Fibroblast of villous mesenchyme (primary cell): ENCODE data around the gene TREX2. TPM values are rescaled to one million over a fixed set of nuclear protein-coding genes. Genes with fewer than 3 reads are reported as not detected.

ENCODE experiments used
- DNase-seq: peaks from one replicate; pipeline ENCODE4 v3.0.0-alpha.2; 2010; ENCODE audit warnings: low read depth
- H3K4me3 ChIP-seq: 2 replicates; pipeline ENCODE4 v1.5.1; 2011; ENCODE audit warnings: low read depth, mild to moderate bottlenecking, low read length
- CTCF ChIP-seq: IDR thresholded peaks from 2 replicates; pipeline ENCODE4 v1.5.1; 2012; ENCODE audit warnings: low read depth, mild to moderate bottlenecking, low read length; ENCODE audit not compliant: insufficient read depth
- total RNA-seq: library from RNA; depleted of rRNA; stranded (reverse); fragments of >200 nt; gene quantifications from 2 replicates; pipeline ENCODE4 v1.2.3, GENCODE V29; 2012

Gene TREX2
- total RNA-seq, 1 donor, result 3.0 TPM

DNA sequence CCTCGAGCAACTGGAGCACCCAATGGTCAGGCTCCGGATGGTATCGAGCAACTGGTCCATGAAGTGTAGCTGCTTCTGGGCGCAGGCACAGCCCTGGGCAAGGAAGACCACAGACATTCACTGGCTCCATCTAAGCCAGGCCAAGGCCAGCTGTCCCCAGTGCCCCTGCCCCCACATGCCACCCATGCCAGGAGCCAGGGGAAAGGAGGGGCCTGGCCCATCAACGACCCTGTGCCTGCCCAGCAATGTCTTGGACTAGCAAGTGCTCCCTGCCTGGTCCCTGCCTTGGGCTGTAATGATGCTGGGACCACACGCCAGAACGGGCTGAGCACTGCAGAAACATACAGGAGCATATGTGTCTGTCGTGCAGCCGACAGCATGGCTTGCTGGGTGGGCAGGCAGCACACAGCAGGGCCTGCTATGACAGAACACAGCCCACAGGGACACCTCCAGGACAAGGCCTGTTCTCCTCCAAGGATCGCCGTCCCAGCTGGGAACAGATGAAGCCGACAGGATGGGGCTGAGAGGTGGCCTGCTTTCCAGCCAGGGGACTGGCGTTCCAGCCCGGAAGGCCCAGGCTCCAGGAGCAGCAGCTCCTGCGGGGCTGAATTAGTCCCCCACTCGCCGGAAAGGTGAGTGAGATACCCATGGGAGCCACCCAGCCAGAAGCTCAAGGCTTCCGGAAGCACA lies 11.4 kb upstream of the TREX2 start:
- no peak overlapping the region for H3K4me3 ChIP-seq
- no peak for DNase-seq
- TF ChIP-seq CTCF, result no peak

GRCh38 chrX:153456704-153457103 lies 10.8 kb upstream of the TREX2 start:
- DNase-seq, result no peak
- no peak overlapping the region for H3K4me3 ChIP-seq
- no peak for TF ChIP-seq CTCF

- no peak for DNase-seq
- no peak overlapping the region for H3K4me3 ChIP-seq
- TF ChIP-seq CTCF, result no peak
Observed at GRCh38 chrX:153456161-153456560, 10.3 kb upstream of the TREX2 start.

- DNase-seq, result no peak
- H3K4me3 ChIP-seq, result no peak overlapping the region
- no peak for TF ChIP-seq CTCF
Observed at GRCh38 chrX:153455571-153455970, 9.7 kb upstream of the TREX2 start.

DNA sequence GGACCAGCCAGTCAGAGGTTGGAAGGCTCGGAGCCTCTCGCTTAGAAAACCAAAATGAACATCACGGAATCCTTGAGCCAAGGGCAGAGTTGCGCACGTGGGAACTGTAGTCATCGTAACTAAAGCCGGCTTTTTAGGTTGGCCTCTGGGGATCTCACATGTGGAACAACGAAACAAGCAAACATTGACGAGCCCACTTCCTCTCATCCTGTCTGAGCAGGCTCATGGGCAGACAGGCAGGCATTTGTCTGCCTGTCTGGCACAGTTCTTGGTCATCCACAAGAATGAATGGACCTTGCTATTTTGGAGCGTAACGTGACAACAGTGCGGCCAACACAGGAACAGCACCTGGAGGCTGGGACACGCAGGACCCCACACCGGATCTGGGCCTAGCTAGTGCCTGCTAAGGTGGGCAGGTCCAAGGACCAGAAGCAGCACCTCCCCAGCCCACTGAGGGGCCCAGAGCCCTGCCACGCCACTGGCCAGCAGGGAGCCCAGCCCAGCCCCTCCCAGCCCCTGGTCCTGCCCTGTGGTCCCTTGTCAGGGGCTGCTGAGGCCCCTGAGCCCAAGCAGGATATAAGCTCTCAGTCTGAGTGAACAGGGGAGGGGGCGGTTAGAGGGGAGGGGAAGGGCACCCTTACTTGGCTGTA lies 9.2 kb upstream of the TREX2 start:
- DNase-seq, result no peak
- no peak for TF ChIP-seq CTCF
- no peak overlapping the region for H3K4me3 ChIP-seq

DNA sequence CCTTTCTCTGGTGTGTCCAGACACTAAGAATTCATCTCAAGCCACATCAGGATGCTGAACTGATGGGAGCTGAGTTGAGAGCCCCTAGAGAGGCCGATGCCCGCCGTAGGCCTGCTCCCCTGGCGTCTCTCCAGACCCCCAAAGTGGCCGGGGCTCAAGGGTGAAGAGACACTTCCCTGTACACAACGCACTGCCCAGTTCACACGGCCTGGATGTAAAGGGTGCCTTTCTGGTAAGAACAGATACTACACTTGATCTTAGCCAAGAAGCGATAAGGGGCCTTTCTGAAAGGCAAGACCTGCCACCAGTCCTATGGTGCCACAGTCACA lies 5.1 kb upstream of the TREX2 start:
- DNase-seq, result no peak
- no peak overlapping the region for H3K4me3 ChIP-seq
- TF ChIP-seq CTCF, result no peak
